SKM-1 (cell line): ENCODE data around the gene LAMA5.

Source experiments
- DNase-seq: peaks from one replicate; lab custom pipeline; 2025; ENCODE audit not compliant: unreplicated experiment; lab: John Stamatoyannopoulos, UW

LAMA5 gene

GRCh38 chr20:62317167-62317655 is 49.9 kb downstream of the LAMA5 start:
- no peak for DNase-seq

- DNase-seq = no peak
Observed at GRCh38 chr20:62316331-62317166, 50.6 kb downstream of the LAMA5 start.

GRCh38 chr20:62315773-62316172 is 51.3 kb downstream of the LAMA5 start:
- no peak for DNase-seq

GRCh38 chr20:62314711-62315302 is 52.3 kb downstream of the LAMA5 start:
- DNase-seq = no peak

GRCh38 chr20:62314339-62314638 is 52.8 kb downstream of the LAMA5 start:
- DNase-seq = no peak

- DNase-seq = no peak
Observed at GRCh38 chr20:62313460-62314338, 53.4 kb downstream of the LAMA5 start.

- DNase-seq = no peak
Observed at GRCh38 chr20:62313021-62313420, 54.1 kb downstream of the LAMA5 start.

- no peak for DNase-seq
Observed at GRCh38 chr20:62312662-62312977, 54.5 kb downstream of the LAMA5 start.

GRCh38 chr20:62311832-62312661 is 55.1 kb downstream of the LAMA5 start:
- DNase-seq = no peak

- DNase-seq = no peak
Observed at GRCh38 chr20:62311150-62311549, 56.0 kb downstream of the LAMA5 start.

- DNase-seq = no peak
Observed at GRCh38 chr20:62310757-62311121, 56.4 kb downstream of the LAMA5 start.

GRCh38 chr20:62309947-62310756 is 57.0 kb downstream of the LAMA5 start:
- DNase-seq = no peak

- DNase-seq = no peak
Observed at GRCh38 chr20:62309198-62309944, 57.7 kb downstream of the LAMA5 start.

GRCh38 chr20:62308102-62308822 is 58.9 kb downstream of the LAMA5 start:
- no peak for DNase-seq

- DNase-seq = no peak
Observed at GRCh38 chr20:62307226-62308101, 59.6 kb downstream of the LAMA5 start.

- DNase-seq = no peak
Observed at GRCh38 chr20:62306414-62307187, 60.5 kb downstream of the LAMA5 start.

GRCh38 chr20:62305765-62306413 is 61.2 kb downstream of the LAMA5 start:
- DNase-seq = no peak
